Measurements from ENCODE around the gene KRT32.
"Not testable (repeated sequence)": the region's sequence is repeated elsewhere in the genome, so short reads cannot be mapped to it uniquely, and the experiment has no call there.

KRT32 gene

DNA sequence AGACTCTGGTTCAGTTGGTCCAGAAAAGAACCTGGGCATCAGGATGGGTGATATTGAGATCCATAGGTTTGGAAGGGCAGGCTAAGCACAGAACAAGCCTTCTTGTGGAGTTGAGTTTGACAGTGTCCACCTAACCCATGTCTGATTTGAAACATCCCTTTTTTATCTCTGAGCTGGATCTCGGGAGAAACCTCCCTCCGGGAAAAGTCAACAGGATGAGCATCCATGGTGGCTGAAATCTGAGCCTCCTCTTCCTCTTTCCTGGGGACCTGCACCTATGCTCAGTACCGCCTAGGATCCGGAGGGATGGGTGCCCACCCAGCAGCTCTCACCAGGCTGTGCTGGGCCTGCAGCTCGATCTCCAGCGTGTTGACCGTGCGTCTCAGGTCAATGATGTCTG, 3.4 kb downstream of the KRT32 start:
- no peak for DNase-seq (ENCODE audit: low read depth)

DNA sequence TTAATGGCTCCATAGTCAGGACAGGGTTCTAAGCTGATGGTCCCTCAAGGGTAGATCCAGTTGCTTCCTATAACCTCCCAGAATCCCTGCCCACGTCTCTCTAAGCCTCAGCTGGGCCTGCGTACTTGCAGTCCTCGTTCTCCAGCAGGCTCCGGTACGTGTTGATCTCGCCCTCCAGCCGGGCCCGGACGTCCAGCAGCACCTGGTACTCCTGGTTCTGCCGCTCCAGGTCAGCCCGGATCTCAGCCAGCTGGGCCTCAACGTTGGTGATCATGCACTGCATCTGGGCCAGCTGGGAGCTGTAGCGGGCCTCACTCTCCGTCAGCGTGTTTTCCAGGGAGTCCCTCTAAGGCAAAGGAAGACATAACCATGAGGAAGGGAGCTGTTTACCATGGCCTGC, 4.5 kb downstream of the KRT32 start:
- DNase-seq (ENCODE audit: low read depth) = no peak

DNA sequence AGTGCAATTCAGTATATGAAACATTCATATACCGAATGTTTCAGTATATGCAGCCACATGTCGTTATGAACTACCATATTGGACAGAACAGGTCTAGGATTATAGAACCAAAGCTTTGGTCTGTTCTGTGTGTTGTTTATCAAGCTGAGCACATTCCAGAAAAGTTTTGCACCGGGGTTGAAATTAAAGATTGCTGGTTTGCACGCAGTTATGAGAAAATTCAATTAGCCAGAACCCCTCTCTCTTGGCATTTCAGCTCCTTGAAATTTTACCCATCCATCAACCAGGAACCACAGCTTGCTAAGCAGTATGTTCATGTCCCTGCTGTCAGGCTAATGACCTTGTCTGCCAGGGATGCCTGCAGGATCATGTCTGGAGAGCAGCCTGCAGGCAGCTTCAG, 9.5 kb downstream of the KRT32 start:
- DNase-seq (ENCODE audit: low read depth) = no peak

DNA sequence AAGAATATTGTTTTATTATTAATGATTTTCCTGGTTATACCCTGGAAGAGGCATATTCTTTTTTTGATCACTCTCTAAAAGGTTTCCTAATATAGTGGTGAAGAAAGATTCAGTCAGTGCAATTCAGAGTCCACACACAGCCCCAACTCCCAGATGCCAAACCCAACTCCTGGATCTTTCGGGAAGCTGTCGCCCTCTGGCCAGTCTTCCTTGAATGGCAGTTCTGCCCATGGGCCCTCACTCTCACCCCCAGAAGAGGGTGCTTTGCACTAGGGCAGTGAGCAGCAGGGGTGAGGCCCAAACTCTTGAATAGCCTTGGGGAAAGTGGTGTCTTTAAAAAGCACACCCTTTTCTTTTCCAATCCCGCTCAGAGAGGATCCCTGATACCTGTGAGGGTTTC, 11.0 kb downstream of the KRT32 start:
- DNase-seq (ENCODE audit: low read depth) = no peak

DNA sequence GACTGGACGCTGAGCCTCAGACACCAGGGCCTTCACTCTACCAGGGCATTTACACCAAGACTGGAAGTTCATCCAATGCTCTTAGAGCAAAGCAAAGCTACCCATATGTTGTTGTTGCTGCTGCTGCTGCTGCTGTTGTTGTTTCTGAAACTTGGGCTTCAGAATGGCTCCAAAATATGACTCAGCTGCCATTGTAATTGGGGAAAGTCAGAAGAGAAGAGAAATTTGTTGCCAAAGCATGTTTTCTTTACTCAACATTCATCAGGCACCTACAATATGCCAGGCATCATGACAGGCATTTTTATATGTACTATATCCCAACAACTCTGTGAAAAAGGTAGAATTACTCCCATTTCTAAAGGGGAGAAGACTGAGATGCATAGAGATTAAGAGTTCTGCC, 11.9 kb downstream of the KRT32 start:
- no peak for DNase-seq (ENCODE audit: low read depth)

DNA sequence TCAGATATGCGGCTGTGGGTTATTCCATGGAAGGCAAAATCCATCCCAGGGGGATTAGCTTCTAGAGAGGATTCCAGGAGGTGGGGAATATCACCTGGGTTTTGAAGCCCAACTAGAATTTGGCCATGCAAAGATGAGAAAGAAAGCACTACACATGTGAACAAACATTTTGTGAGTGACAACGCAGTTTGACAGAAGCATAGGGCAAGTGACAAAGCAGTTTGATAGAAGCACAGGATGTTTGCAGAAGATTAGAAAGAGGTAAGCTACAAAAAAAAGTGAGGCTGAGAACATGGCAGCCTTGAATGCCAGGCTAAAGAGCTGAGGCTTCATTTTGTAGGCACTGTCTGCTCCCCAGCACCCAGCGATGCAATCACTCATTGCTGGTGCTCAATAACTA, 14.1 kb downstream of the KRT32 start:
- DNase-seq (ENCODE audit: low read depth) = no peak

DNA sequence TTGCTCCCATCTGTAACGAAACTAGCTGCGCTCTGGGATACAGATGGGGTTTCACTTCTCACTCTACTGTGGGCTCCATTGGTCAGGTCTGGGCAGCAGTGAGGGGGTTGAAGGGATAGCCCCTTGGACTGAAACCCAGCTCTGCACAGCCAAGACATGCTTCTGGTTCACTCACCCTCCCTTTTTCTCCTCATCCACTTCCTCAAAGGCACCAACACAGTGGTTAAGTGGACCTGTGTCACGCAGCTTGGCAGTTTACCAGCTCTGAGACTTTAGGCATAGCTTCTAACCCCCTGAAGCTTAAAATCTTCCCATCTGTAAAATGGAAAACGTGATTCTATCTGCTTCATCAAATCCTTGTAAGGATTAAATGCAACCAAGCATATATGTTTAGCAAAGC, 14.9 kb downstream of the KRT32 start:
- no peak for DNase-seq (ENCODE audit: low read depth)

DNA sequence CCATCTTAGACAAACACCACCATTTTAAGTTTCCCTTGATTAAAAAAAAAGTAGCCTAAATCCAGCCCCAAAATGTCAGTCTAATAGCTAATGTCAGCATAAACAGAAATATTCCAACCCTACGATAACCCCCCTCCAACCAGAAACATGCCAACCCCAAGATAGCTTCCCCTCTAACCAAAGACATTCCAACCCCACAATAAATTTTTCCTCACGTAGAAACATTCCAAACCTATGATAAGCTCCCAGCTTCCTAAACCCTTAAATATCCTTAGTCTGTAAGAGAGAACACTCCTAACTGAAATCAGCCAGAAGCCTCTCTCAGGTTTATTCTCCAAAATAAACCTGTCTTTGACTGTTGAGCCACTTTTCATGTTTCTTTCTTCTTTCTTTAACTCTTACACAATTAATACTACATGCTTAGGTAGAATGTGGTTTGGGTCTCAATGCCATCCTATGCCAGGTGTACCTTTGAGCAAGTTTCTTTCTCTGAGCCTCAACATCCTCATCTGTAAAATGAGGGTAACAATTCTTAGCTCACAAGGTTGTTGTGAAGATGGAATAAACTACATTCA, 15.9 kb downstream of the KRT32 start:
- DNase-seq (ENCODE audit: low read depth) = no peak

DNA sequence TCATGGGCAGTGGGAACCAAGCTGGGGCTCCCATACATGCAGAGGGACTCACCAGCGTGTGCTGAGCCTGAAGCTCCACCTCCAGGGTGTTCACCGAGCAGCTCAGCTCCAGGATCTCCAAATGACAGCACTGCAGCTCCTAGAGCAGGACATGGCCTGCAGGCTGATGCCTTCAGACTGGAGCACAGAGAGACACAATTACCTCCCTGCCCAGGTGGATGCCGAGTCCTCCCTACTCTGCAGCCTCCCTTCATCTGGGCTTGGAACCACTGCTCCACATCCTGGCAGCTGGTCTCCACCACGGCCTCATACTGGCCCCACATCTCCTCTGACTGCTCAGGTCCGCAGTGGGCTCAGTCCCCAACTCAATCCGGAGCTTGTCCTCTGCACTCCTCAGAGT, 18.2 kb downstream of the KRT32 start:
- no peak for DNase-seq (ENCODE audit: low read depth)

DNA sequence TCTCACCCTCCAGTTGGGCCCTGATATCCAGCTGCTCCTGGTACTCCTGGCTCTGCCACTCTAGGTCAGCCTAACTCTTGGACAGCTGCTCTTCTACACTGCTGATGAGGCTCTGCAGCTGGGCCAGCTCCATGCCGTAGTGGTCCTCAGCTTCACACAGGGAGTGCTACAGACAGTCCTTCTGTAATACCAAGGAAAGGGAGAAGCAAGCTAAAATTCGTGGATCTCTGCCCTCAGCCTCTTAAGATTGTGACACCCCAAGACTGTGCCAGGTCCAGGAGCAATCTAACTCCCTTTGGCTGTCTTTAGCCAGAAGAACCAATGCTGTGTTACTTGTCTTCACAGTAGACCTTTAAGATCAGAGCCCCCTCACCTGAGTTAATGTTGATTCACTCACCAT, 18.7 kb downstream of the KRT32 start:
- DNase-seq (ENCODE audit: low read depth) = no peak

DNA sequence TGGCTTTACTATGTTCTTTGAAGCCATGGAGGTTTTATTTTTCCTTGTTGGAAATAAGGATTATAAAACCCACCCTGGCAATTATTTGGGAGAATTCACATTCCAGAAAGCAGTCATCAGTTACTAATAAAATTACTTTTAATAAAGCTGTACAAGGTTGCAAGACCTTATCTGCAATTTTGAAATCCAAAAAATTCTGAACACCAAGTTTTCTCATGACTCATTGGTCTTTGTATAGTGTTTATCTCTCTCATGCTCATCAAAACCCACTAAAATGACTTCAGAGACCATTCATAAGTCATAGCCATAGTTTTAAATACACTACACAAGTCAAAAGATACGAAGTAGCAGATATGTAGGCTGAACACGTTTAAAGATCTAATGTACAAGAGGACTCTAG, 20.4 kb downstream of the KRT32 start:
- no peak for DNase-seq (ENCODE audit: low read depth)

DNA sequence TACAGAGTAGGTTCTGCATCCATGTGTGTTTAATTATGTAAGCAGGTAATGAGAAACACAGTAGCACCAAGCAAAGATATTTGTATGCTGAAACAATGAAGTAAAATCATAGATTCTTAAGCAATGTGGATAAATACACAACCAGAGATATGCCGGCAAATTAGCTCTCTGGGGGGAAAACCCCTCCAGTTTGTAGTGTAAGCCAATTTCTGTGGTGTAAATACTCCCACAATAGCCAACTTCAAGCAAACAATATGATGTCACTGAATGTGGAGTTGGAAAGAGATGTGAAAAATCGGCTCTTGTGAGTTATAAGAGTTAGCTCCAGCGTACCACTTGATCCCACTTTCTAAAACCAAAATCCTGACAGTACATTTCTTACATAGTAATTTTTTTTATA, 22.5 kb downstream of the KRT32 start:
- no peak for DNase-seq (ENCODE audit: low read depth)

DNA sequence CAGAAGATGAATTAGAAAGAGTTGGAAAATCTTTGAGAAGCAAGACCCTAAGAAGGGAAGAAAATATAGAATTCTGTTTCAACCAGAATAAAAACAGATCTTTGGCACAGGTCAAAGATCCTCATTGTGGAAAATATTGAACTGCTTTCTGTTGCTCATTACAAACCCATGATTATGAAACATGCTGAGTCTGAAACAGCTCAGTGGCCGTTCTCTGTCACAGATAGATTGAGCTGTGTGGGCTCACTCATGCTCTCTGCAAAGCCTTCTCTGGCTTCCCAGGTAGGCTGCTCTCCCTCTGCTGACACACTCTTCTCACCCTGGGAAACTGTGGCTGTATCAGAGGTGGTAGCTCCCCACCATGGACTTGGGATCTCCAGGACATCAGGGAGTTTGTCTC, 23.0 kb downstream of the KRT32 start:
- no peak for DNase-seq (ENCODE audit: low read depth)

DNA sequence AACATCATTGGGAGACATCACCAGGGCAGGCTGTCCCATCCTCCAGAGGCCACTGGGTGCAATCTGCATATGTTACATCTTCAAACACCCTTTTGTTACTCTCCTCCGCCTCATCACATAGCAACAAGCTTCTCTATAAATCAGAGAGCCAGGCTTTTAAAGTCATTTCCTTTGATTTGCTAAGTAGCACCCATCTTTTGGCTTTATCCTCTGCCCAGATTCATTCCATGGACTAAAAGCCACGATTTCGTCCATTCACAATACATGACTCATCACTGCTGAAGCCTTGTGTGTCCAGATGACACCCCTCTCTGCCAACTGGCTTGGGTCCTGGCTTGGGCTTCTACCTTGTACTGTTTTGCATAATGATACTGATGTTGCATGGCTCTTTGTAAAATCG, 24.4 kb downstream of the KRT32 start:
- no peak for DNase-seq (ENCODE audit: low read depth)

DNA sequence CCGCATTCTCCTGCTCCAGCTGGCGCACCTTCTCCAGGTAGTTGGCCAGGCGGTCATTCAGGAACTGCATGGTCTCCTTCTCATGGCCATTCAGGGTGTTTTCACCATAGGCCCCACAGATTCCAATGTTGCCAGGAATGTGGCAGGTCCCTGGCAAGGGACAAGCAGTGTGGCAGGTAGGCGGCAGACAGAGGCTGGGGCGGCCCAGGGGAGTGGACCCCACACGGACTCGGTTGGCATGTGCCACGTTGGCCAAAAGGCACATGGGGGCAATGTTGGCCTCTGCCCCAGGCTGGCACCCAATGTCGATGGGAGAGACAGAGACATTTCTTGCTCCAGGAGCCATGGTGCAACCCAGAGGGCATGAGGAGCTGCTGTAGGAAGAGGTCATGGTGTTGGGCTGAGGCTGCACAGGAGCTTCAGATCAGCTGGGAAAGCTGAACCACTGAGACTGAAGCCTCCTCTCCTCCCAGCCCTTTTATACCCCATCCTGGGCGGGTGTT, 26.6 kb downstream of the KRT32 start, which contains the start of gene KRT38:
TSS of gene KRT38 (minus strand) at position 453 of the 503 bp plus-strand sequence. CDS start at position 391, 62 bp downstream.
- DNase-seq (ENCODE audit: low read depth) = no peak

DNA sequence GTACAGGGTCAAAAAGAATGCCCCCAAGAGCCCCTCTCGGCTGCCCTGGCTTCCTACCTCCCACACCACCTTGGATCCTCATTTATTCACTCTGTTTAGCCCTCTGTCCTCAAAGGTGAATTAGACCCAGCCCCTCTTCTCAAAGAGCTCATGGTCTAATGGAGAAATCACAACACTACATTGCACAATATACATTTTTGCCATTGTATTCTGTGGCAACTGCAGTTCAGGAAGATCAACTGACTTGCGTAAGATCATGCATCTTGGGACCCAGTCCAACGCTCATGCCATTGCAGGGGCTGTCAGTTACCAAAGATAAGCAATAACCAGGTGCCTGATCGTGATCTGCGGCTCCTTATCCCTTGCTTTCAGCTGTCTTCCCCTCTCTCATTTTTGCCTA, 27.8 kb downstream of the KRT32 start:
- DNase-seq (ENCODE audit: low read depth) = no peak

DNA sequence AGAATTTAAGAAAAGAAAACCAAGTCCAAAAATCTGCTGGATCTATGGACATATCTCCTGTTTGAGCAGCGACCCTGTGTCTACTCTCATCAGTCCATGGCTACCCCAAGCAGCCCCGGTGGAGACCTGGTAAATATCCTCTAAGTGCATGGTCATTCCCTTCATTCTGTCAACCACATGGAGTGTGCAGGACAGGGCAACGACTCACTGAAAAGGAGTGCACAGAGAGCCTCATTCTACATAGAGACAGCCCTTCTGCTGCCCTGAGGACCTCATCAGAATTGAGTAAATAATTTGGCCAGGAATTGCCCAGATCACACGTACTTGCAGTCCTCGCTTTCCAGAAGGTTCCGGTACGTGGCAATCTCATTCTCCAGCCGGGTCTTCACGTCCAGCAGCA, 29.4 kb downstream of the KRT32 start:
- DNase-seq (ENCODE audit: low read depth) = no peak

DNA sequence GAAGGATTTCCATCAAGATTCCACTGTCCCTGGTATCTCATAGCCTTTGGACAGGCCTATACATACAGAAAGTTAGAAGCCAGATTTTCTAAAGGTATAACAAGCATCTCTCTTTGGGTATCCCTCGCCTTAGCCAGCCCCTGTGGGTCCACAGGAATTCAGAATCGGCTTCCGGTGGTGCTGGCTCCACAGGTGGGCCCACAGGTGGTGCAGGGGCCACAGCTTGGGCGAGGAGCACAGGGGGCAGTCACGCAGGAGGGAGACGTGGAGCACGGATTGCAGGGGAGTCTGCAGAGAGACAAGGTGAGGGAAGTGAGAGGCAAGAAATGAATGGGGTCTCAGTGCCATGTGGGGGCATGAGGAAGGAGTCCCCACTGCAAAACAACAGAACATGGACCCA, 29.9 kb downstream of the KRT32 start:
- no peak for DNase-seq (ENCODE audit: low read depth)

DNA sequence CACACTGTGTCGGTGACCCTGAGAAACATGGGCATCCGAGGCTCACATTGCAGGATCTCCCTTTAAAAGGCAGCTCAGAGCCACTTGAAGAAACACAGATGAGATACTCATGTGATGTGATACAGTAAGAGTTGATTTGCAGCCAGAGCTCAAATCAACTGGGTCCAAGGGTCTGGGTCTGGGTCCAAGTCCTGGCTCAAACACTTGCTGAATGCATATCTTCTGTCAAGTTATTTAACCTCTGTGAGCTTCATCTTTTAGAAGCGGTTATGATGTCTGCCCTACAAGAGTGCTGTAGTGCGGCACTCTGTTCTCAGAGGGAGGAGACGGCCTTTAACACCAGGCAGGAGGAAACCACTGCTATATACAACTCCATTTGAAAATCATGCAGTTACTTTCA, 32.8 kb downstream of the KRT32 start:
- no peak for DNase-seq (ENCODE audit: low read depth)

DNA sequence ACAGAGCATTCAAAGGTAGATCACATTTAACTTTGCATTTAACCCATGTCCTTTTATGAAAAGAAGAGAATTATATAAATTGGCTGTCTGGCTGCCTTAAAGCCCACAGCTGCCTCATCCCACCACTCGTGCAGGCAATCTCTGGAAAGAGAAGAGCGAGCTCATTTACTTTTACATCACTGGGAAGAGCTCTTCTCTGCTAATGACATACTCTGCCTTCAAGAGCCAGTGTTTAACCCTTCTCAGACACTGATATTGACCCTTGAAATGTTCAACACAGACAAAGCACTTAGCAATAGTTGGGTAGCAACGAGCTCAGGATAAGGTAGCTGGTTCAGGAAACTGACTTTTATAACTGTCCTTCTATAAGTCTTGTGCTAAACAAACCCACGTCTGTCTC, 33.2 kb downstream of the KRT32 start:
- DNase-seq (ENCODE audit: low read depth) = no peak

DNA sequence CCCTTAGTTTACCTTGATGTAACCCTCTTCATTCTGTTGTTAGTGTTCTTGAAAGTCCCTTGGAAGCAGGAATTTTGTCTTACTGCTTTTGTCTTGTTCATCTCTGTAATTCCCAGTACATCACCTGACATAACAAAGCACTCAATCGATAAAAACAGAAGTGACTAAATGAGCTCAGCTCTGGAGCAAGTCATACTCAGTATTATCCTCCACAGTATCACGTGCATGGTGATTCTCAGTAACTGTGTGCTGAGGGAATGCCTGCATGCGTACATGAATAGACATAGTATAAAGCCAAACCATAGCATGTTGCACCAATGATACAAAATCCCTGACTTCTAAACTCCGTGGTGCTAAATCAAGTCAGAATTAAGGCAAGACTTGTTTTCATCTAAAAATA, 33.6 kb downstream of the KRT32 start:
- DNase-seq (ENCODE audit: low read depth) = no peak

DNA sequence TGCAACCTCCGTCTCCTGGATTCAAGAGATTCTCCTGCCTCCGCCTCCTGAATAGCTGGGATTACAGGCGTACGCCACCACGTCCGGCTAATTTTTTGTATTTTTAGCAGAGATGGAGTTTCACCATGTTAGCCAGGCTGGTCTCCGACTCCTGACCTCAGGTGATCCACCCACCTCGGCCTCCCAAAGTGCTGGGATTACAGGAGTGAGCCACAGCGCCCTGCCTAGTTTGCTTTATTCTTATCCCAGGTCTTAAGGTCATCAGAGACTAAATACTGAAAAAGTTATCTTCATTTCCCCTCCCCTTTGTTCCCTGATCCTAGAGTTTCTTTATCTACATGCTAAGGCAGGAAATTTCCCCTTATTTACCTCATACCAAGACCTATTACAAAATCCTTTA, 36.8 kb downstream of the KRT32 start:
- not testable (repeated sequence) for DNase-seq (ENCODE audit: low read depth)

DNA sequence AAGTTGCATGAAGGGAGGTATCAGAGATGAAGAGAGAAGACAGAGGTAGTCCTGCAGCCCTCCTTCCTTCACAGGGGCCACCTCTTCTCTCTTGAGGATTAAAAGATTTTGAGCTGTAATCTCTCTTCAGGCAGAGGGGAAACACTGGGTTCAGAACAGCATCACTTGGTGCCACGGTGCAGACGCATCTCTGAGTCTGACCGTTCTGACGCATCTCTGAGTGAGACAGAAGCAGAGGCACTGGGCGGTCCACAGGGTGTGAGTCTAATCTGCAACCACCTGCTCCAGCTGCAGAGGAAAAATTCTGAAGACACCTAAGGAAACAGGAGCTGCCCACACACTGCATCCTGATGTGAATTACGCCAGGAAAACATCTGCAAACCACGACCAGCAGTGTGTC, 37.5 kb downstream of the KRT32 start:
- DNase-seq (ENCODE audit: low read depth) = no peak

DNA sequence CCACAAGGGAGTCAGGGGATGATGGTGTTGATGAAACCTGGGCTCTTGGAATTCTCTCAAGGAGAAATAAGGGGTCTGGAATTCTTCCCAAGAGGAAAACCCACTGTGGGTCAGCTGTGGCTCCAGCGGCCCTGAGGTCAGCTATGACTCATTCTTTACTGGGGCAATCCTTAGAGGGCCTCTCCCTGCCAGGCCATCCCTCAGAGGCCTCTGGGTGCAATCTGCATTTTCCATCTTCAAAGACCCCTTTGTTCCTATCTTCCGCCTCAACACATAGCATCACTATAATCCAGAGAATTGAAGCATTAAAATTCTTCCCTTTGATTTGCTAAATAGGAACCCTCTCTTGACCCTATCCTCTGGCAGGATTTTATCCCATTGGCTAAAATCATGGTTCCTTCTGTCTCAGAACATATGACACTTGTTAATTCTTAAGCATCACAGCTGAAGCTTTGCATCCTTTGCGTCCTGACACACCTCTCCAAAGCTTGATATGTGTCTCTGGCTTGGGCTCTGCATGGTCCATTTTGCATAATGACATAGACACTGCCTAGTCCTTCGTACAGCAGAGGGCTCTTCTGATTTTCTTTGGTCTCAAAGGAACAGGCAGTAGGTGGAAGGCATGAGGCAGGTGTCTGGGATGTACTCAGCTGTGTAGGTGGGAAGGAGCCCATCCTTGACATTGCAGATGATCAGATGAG, 38.4 kb downstream of the KRT32 start:
- no peak for DNase-seq (ENCODE audit: low read depth)

Measured in activated T-helper 1 cell treated with Interleukin-2 at 50 U/mL for 16 hours (primary cell).